Activated CD8-positive, alpha-beta memory T cell treated with anti-CD3 and anti-CD28 coated beads, Interleukin-2, amount 10 ng/mL, durations not matched to agents 7 days and 5 days (primary cell): ENCODE results near the gene FGF11. TPM values are rescaled to one million over a fixed set of nuclear protein-coding genes. Genes with fewer than 3 reads are reported as not detected.

ENCODE experiments used
- ATAC-seq: fragments of 150-1000 bp; cut with Tn5 transposase; one replicate; pipeline ENCODE4 v1.10.0; 2021; ENCODE audit warnings: moderate library complexity
- CTCF ChIA-PET: fragments of 350-600 bp; sonication (Branson Sonifier 250); formaldehyde crosslinking; loops from one replicate; lab custom pipeline; 2021; ENCODE audit warnings: antibody characterized with exemption; lab: Charles Lee
- DNase-seq: peaks from one replicate; pipeline ENCODE4 v3.0.0-alpha.2; 2020
- H3K27ac Mint-ChIP-seq: one replicate; pipeline ENCODE4 v1.8.0; 2021; ENCODE audit warnings: mild to moderate bottlenecking, mixed read lengths
- H3K27me3 Mint-ChIP-seq: one replicate; pipeline ENCODE4 v1.8.0; 2021; ENCODE audit warnings: mixed read lengths
- H3K36me3 Mint-ChIP-seq: one replicate; pipeline ENCODE4 v1.8.0; 2021; ENCODE audit warnings: mild to moderate bottlenecking, mixed read lengths
- H3K4me1 Mint-ChIP-seq: one replicate; pipeline ENCODE4 v1.8.0; 2021; ENCODE audit warnings: mixed read lengths
- H3K4me3 Mint-ChIP-seq: one replicate; pipeline ENCODE4 v1.8.0; 2021; ENCODE audit warnings: mild to moderate bottlenecking, moderate library complexity, mixed read lengths
- H3K9me3 Mint-ChIP-seq: one replicate; pipeline ENCODE4 v1.8.0; 2022; ENCODE audit warnings: low read depth, mixed read lengths
- total RNA-seq, 2 experiments: library from RNA; stranded (reverse); gene quantifications; one replicate each; pipeline ENCODE4 v1.2.3, GENCODE V29; 2021

FGF11 gene
- total RNA-seq, 2 experiments from 2014 or later, result 3.6 to 4.1 TPM

GRCh38 chr17:7403977-7404736 is 35.2 kb upstream of the FGF11 start, which contains the start of gene TMEM256:
TSS of gene TMEM256 (minus strand) at chr17:7404097. CDS start at chr17:7404084, 13 bp downstream.
- Mint-ChIP-seq H3K27me3 (peaks cover 9% of the 10 kb centered on the region), H3K27ac (peak within 1 kb of the TSS; percentile 95), H3K9me3 (no peaks in the 10 kb centered on the region), H3K36me3 (no peaks in the 10 kb centered on the region), H3K4me3 (peak within 1 kb of the TSS; percentile 88), H3K4me1 (peaks cover 15% of the 10 kb centered on the region)
- DNase-seq (peak; percentile 99), ATAC-seq (peak; percentile 94)
- CTCF ChIA-PET, result interaction anchor here (0.6 to 4.0 kb wide), 11 partner anchors 11 to 283 kb away, joined by 3 to 34 read pairs (median 3); partner anchors contain the start of genes TMEM102 and TP53

- ATAC-seq (peak; percentile 43), DNase-seq (peak; percentile 74)
- peak overlapping the region; percentile 95 for H3K27ac Mint-ChIP-seq
- no peaks in the 10 kb centered on the region for H3K9me3 Mint-ChIP-seq
- peaks cover 15% of the 10 kb centered on the region for H3K4me1 Mint-ChIP-seq
- CTCF ChIA-PET, result interaction anchor here (0.6 to 4.0 kb wide), 8 partner anchors 21 to 283 kb away, joined by 3 to 34 read pairs (median 3); partner anchors contain the start of genes TMEM102 and TP53
- peaks cover 9% of the 10 kb centered on the region for H3K27me3 Mint-ChIP-seq
- peak overlapping the region; percentile 88 for H3K4me3 Mint-ChIP-seq
- no peaks in the 10 kb centered on the region for H3K36me3 Mint-ChIP-seq
Observed at GRCh38 chr17:7404737-7405349, 34.5 kb upstream of the FGF11 start.

- no peak for DNase-seq
- Mint-ChIP-seq H3K9me3 (no peaks in the 10 kb centered on the region), H3K27ac (no peak overlapping the region), H3K4me3 (peak overlapping the region; percentile 88), H3K36me3 (no peaks in the 10 kb centered on the region), H3K27me3 (peaks cover 9% of the 10 kb centered on the region), H3K4me1 (peaks cover 15% of the 10 kb centered on the region)
- CTCF ChIA-PET, result interaction anchor here (0.9 to 4.0 kb wide), 3 partner anchors 22 to 50 kb away, joined by 3 to 34 read pairs (median 4); partner anchors contain the start of gene TMEM102
- ATAC-seq, result no peak
Observed at GRCh38 chr17:7405350-7406234, 33.7 kb upstream of the FGF11 start.

- peak overlapping the region; percentile 29 for H3K4me3 Mint-ChIP-seq
- H3K4me1 Mint-ChIP-seq, result peaks cover 13% of the 10 kb centered on the region
Observed at GRCh38 chr17:7406235-7406825, 33.0 kb upstream of the FGF11 start.

GRCh38 chr17:7407082-7407481 is 32.2 kb upstream of the FGF11 start:
- ATAC-seq (no peak), DNase-seq (no peak)
- CTCF ChIA-PET, result interaction anchor here (1.2 to 1.7 kb wide), 2 partner anchors 13 to 29 kb away, joined by 3 to 8 read pairs; partner anchors contain the start of gene PLSCR3
- Mint-ChIP-seq H3K36me3 (no peaks in the 10 kb centered on the region), H3K27me3 (peaks cover 9% of the 10 kb centered on the region), H3K27ac (no peak overlapping the region), H3K9me3 (no peaks in the 10 kb centered on the region), H3K4me3 (no peak overlapping the region), H3K4me1 (peaks cover 13% of the 10 kb centered on the region)

More at GRCh38 chr17:7406235-7406825, 33.0 kb upstream of the FGF11 start:
- Mint-ChIP-seq H3K27me3 (peaks cover 9% of the 10 kb centered on the region), H3K27ac (no peak overlapping the region), H3K36me3 (no peaks in the 10 kb centered on the region), H3K9me3 (no peaks in the 10 kb centered on the region)
- DNase-seq, result no peak
- no peak for ATAC-seq
- CTCF ChIA-PET, result interaction anchor here (0.9 to 1.7 kb wide), 3 partner anchors 13 to 51 kb away, joined by 3 to 8 read pairs (median 3); partner anchors contain the start of gene PLSCR3

- Mint-ChIP-seq H3K27me3 (peaks cover 9% of the 10 kb centered on the region), H3K4me3 (no peak within 1 kb of the TSS), H3K36me3 (no peaks in the 10 kb centered on the region), H3K4me1 (peaks cover 13% of the 10 kb centered on the region), H3K9me3 (no peaks in the 10 kb centered on the region), H3K27ac (peak within 1 kb of the TSS; percentile 62)
- DNase-seq (no peak), ATAC-seq (no peak)
- CTCF ChIA-PET, result interaction anchor here (1.2 to 1.7 kb wide), 2 partner anchors 14 to 29 kb away, joined by 3 to 8 read pairs; partner anchors contain the start of gene PLSCR3
Observed at GRCh38 chr17:7407485-7408251, 31.6 kb upstream of the FGF11 start, which contains the start of gene NLGN2. TSS of gene NLGN2 (plus strand) at chr17:7407845. CDS start at chr17:7408256, 411 bp downstream.

- no peak for ATAC-seq
- Mint-ChIP-seq H3K36me3 (no peaks in the 10 kb centered on the region), H3K27ac (no peak overlapping the region), H3K4me1 (peaks cover 7% of the 10 kb centered on the region), H3K4me3 (no peak overlapping the region), H3K27me3 (peaks cover 9% of the 10 kb centered on the region), H3K9me3 (no peaks in the 10 kb centered on the region)
- no peak for DNase-seq
- CTCF ChIA-PET, result interaction anchor here (1.7 kb wide), 1 partner anchor 28 kb away, joined by 8 read pairs; no protein-coding TSS in a partner anchor
Observed at GRCh38 chr17:7408252-7408727, 31.0 kb upstream of the FGF11 start.

GRCh38 chr17:7408863-7409262 is 30.4 kb upstream of the FGF11 start:
- Mint-ChIP-seq H3K27me3 (peaks cover 9% of the 10 kb centered on the region), H3K36me3 (no peaks in the 10 kb centered on the region), H3K9me3 (no peaks in the 10 kb centered on the region), H3K27ac (no peak overlapping the region), H3K4me3 (no peak overlapping the region), H3K4me1 (peaks cover 6% of the 10 kb centered on the region)
- ATAC-seq, result no peak
- DNase-seq, result no peak
- CTCF ChIA-PET, result no interaction called here

GRCh38 chr17:7409716-7410115 is 29.6 kb upstream of the FGF11 start:
- Mint-ChIP-seq H3K4me1 (peaks cover 6% of the 10 kb centered on the region), H3K36me3 (no peaks in the 10 kb centered on the region), H3K9me3 (no peaks in the 10 kb centered on the region), H3K27me3 (peaks cover 9% of the 10 kb centered on the region), H3K4me3 (no peak overlapping the region), H3K27ac (no peak overlapping the region)
- CTCF ChIA-PET, result interaction anchor here (1.4 kb wide), 1 partner anchor 27 kb away, joined by 4 read pairs; no protein-coding TSS in a partner anchor
- ATAC-seq (no peak), DNase-seq (no peak)

- CTCF ChIA-PET, result interaction anchor here (1.4 kb wide), 1 partner anchor 26 kb away, joined by 4 read pairs; no protein-coding TSS in a partner anchor
Observed at GRCh38 chr17:7410634-7411426, 28.5 kb upstream of the FGF11 start.

GRCh38 chr17:7411427-7411750 is 27.9 kb upstream of the FGF11 start:
- DNase-seq (no peak), ATAC-seq (no peak)
- no peak overlapping the region for H3K27ac Mint-ChIP-seq
- no peak overlapping the region for H3K4me3 Mint-ChIP-seq
- no peaks in the 10 kb centered on the region for H3K9me3 Mint-ChIP-seq
- H3K4me1 Mint-ChIP-seq, result peaks cover 4% of the 10 kb centered on the region
- H3K27me3 Mint-ChIP-seq, result no peaks in the 10 kb centered on the region
- CTCF ChIA-PET, result no interaction called here
- no peaks in the 10 kb centered on the region for H3K36me3 Mint-ChIP-seq

More at GRCh38 chr17:7410634-7411426, 28.5 kb upstream of the FGF11 start:
- DNase-seq, result no peak
- Mint-ChIP-seq H3K4me1 (peaks cover 4% of the 10 kb centered on the region), H3K4me3 (no peak overlapping the region), H3K27me3 (peaks cover 5% of the 10 kb centered on the region), H3K27ac (no peak overlapping the region), H3K9me3 (no peaks in the 10 kb centered on the region), H3K36me3 (no peaks in the 10 kb centered on the region)
- ATAC-seq, result no peak
